HepG2 (cell line): ENCODE data around the gene KPNA3. TPM values are rescaled to one million over a fixed set of nuclear protein-coding genes. Genes with fewer than 3 reads are reported as not detected.

Source experiments
- ATAD3A ChIP-seq: sonication (generic); formaldehyde crosslinking; IDR thresholded peaks from 2 replicates; pipeline ENCODE4 v1.4.0; 2020; ENCODE audit warnings: missing genetic modification reagents
- BCL6 ChIP-seq: IDR thresholded peaks from 2 replicates; pipeline ENCODE4 v1.6.1; 2016; ENCODE audit warnings: missing genetic modification reagents, missing compliant biosample characterization
- CBX5 ChIP-seq: sonication (generic); formaldehyde crosslinking; IDR thresholded peaks from 2 replicates; pipeline ENCODE4 v1.4.0; 2020; ENCODE audit warnings: missing genetic modification reagents, borderline replicate concordance
- GLI4 ChIP-seq: sonication (generic); formaldehyde crosslinking; IDR thresholded peaks from 2 replicates; pipeline ENCODE4 v1.5.1; 2020; ENCODE audit warnings: missing genetic modification reagents, mild to moderate bottlenecking, moderate library complexity, borderline replicate concordance
- NAIF1 ChIP-seq: sonication (generic); formaldehyde crosslinking; IDR thresholded peaks from 2 replicates; pipeline ENCODE4 v1.5.0; 2020; ENCODE audit warnings: mild to moderate bottlenecking, missing genetic modification reagents, borderline replicate concordance
- NR1H2 ChIP-seq: sonication (generic); formaldehyde crosslinking; IDR thresholded peaks from 2 replicates; pipeline ENCODE4 v1.8.1; 2022; ENCODE audit warnings: low read depth, missing genetic modification reagents, borderline replicate concordance
- SMAD1 ChIP-seq: sonication (generic); formaldehyde crosslinking; IDR thresholded peaks from 2 replicates; pipeline ENCODE4 v1.4.0; 2020; ENCODE audit warnings: missing genetic modification reagents, low read depth, mild to moderate bottlenecking, borderline replicate concordance
- ZBTB2 ChIP-seq: sonication (generic); formaldehyde crosslinking; IDR thresholded peaks from 2 replicates; pipeline ENCODE4 v1.8.0; 2022; ENCODE audit warnings: low read depth, missing genetic modification reagents
- ZNF101 ChIP-seq: sonication (generic); formaldehyde crosslinking; IDR thresholded peaks from 2 replicates; pipeline ENCODE4 v1.4.0; 2020; ENCODE audit warnings: mild to moderate bottlenecking, low read depth, missing genetic modification reagents, borderline replicate concordance
- ZNF251 ChIP-seq: sonication (generic); formaldehyde crosslinking; IDR thresholded peaks from 2 replicates; pipeline ENCODE4 v1.9.0; 2021; ENCODE audit warnings: mild to moderate bottlenecking, missing genetic modification reagents
- ZNF740 ChIP-seq: sonication (generic); formaldehyde crosslinking; IDR thresholded peaks from 2 replicates; pipeline ENCODE4 v1.4.0; 2020; ENCODE audit warnings: missing genetic modification reagents
- polyA plus RNA-seq, 8 experiments: library from polyadenylated mRNA; depleted of rRNA in 3 of 8; stranded (reverse) in 7 of 8; unstranded in 1 of 8; fragments of >200 nt; fragmentation: Illumina TruSeq in 4 of 8; extraction: Trizol in 4 of 8; gene quantifications; 2 replicates each; pipeline versions ENCODE4 v1.2.1 to v1.2.3, GENCODE V29; 2011 to 2016; ENCODE audit warnings: low read depth in 4 of 8, missing spikeins in 1 of 8, mixed read lengths in 1 of 8; ENCODE audit not compliant: insufficient read depth in 1 of 8
- total RNA-seq, 5 experiments: library from RNA; depleted of rRNA; stranded (reverse); fragments of >200 nt; fragmentation: Illumina TruSeq; extraction: Trizol; gene quantifications; 2 replicates each; pipeline ENCODE4 v1.2.3, GENCODE V29; 2016; ENCODE audit warnings: low read depth in 1 of 5
- TF ChIP-seq, protein P1 (sequence below), 2 experiments: sonication (generic) in 1 of 2; formaldehyde crosslinking in 1 of 2; IDR thresholded peaks; 2 replicates each; pipeline versions ENCODE4 v1.6.1 to v1.9.0; 2014 to 2022; ENCODE audit warnings: antibody characterized with exemption in 1 of 2, borderline replicate concordance in 1 of 2, inconsistent platforms in 1 of 2, low read depth in 1 of 2, missing genetic modification reagents in 1 of 2
- TF ChIP-seq, protein P2 (sequence below): sonication (generic); formaldehyde crosslinking; IDR thresholded peaks from 2 replicates; pipeline ENCODE4 v1.4.0; 2020; ENCODE audit warnings: missing genetic modification reagents

Gene KPNA3
- total and polyA plus RNA-seq, 2 of the 13 experiments (the other 11 are each of a cell fraction or from before 2014, with no cell fraction given): 13.0 to 28.9 TPM

- no peak for TF ChIP-seq CBX5
- TF ChIP-seq SMAD1: no peak
- TF ChIP-seq GLI4 (CRISPR knock-in tag): no peak; the same call in 1 of the 2 replicates
- 0 out of 2 replicates have a peak, but pooled peaks have one; percentile 39 for TF ChIP-seq BCL6 (CRISPR knock-in tag)
- TF ChIP-seq, protein P1, sequence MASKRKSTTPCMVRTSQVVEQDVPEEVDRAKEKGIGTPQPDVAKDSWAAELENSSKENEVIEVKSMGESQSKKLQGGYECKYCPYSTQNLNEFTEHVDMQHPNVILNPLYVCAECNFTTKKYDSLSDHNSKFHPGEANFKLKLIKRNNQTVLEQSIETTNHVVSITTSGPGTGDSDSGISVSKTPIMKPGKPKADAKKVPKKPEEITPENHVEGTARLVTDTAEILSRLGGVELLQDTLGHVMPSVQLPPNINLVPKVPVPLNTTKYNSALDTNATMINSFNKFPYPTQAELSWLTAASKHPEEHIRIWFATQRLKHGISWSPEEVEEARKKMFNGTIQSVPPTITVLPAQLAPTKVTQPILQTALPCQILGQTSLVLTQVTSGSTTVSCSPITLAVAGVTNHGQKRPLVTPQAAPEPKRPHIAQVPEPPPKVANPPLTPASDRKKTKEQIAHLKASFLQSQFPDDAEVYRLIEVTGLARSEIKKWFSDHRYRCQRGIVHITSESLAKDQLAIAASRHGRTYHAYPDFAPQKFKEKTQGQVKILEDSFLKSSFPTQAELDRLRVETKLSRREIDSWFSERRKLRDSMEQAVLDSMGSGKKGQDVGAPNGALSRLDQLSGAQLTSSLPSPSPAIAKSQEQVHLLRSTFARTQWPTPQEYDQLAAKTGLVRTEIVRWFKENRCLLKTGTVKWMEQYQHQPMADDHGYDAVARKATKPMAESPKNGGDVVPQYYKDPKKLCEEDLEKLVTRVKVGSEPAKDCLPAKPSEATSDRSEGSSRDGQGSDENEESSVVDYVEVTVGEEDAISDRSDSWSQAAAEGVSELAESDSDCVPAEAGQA (IDR thresholded peaks at IDR 0.05; ENCODE audit: low read depth): no peak
- TF ChIP-seq, protein P1 (CRISPR knock-in tag; IDR thresholded peaks at IDR 0.05; ENCODE audit: borderline replicate concordance): no peak
- no peak for TF ChIP-seq ZNF101
- TF ChIP-seq, protein P2, sequence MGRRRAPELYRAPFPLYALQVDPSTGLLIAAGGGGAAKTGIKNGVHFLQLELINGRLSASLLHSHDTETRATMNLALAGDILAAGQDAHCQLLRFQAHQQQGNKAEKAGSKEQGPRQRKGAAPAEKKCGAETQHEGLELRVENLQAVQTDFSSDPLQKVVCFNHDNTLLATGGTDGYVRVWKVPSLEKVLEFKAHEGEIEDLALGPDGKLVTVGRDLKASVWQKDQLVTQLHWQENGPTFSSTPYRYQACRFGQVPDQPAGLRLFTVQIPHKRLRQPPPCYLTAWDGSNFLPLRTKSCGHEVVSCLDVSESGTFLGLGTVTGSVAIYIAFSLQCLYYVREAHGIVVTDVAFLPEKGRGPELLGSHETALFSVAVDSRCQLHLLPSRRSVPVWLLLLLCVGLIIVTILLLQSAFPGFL (CRISPR knock-in tag): no peak
- TF ChIP-seq ZBTB2 (CRISPR knock-in tag): peak; percentile 23; the same call in 1 of the 2 replicates
- TF ChIP-seq ZNF740: 0 out of 2 replicates have a peak, but pooled peaks have one; percentile 25
- peak; percentile 82; the same call in 1 of the 2 replicates for TF ChIP-seq NAIF1
- no peak for TF ChIP-seq ATAD3A
- no peak for TF ChIP-seq ZNF251 (CRISPR knock-in tag)
- no peak for TF ChIP-seq NR1H2 (CRISPR knock-in tag)
Observed at GRCh38 chr13:49792550-49793324, at the start of gene KPNA3 (continued).
